Measurements from ENCODE around the gene BTBD1. TPM values are rescaled to one million over a fixed set of nuclear protein-coding genes. Genes with fewer than 3 reads are reported as not detected.
A peak's percentile ranks its signal among the peaks of the same experiment; 100 is the strongest.
"Not testable (repeated sequence)": the region's sequence is repeated elsewhere in the genome, so short reads cannot be mapped to it uniquely, and the experiment has no call there.

Gene BTBD1
- total RNA-seq, 1 experiment from 2014 or later = 80.0 TPM

GRCh38 chr15:83085461-83085860 lies 18.4 kb upstream of the BTBD1 start:
- BruUV-seq (replicated peaks); H3K4me2 ChIP-seq (ENCODE audit: low read length); intact Hi-C loops (cut with micrococcal nuclease); RAD21 ChIA-PET (ENCODE audit: low non-redundant PET in 1 of 2, low total read pairs in 2 of 2, uncharacterized antibody in 2 of 2, unreplicated experiment in 2 of 2); CTCF ChIA-PET; H4K20me1 ChIP-seq (ENCODE audit: insufficient read depth); DNase-seq (ENCODE audit: low read depth, low spot score); H3K4me1 ChIP-seq (ENCODE audit: control insufficient read depth in 1 of 2, insufficient read depth in 2 of 2, low read length in 2 of 2); H3K27me3 ChIP-seq (ENCODE audit: insufficient read depth, low read length); H3K9me2 ChIP-seq (ENCODE audit: insufficient read depth); H3K79me2 ChIP-seq (ENCODE audit: insufficient read depth, low read length); H3K9me3 ChIP-seq (ENCODE audit: control insufficient read depth in 1 of 2, insufficient read depth in 1 of 2, low read depth in 1 of 2, low read length in 2 of 2); H3K9ac ChIP-seq (ENCODE audit: low read length); H3K4me3 ChIP-seq (replicated peaks in 1 of 2; ENCODE audit: low read depth in 1 of 2, low read length in 2 of 2); H3K27ac ChIP-seq (ENCODE audit: low read depth, low read length); POLR2A ChIA-PET; H2AFZ ChIP-seq (ENCODE audit: low read depth, low read length, poor library complexity, severe bottlenecking); H3K36me3 ChIP-seq (ENCODE audit: control insufficient read depth in 1 of 2, insufficient read depth in 2 of 2, low read length in 2 of 2): not testable (repeated sequence)
- peak; percentile 49; the same call in 1 of the 2 replicates for ATAC-seq
- TF ChIP-seq CTCF (IDR thresholded peaks at IDR 0.05 in 2 of 3, conservative IDR thresholded peaks at IDR 0.05 in 1 of 3; ENCODE audit: borderline replicate concordance in 1 of 3, insufficient read depth in 1 of 3, low read depth in 2 of 3, low read length in 2 of 3) = peak in 2 of 3 experiments; percentile 12 to 27; a peak in 1 of 6 replicates

DNA sequence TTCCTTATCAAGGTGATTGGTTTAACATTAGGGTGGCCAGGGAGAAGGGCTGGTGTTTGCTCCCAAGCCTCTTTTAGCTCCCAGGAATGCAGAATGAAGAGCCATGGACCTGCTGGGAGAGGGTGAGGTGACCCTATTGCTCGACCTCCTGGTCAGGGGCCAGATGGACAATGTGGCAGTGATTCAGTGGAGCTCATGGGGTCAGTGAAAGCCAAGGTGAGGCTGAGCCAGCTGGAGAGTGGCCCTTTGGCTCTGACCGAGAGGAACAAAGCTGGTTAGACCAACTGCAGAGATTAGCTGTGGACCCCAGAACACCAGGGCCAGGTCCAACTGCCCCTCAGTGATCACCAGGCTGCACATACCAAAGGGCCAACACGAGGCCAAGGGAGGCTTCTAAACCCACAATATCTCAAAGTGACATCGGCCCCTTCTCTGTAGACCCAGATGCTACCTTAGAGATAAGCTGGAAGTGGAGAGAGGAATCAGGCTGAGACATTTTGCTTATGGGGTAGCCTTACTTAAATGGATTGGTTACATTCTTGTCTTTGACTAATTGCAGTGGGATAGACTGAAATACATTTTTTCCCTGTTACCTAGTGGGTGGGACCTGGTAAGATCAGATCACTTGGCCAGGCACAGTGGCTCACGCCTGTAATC lies 15.8 kb upstream of the BTBD1 start:
- H3K79me2 ChIP-seq (ENCODE audit: insufficient read depth, low read length) = no peaks in the 10 kb centered on the region
- no peak overlapping the region for H3K27ac ChIP-seq (ENCODE audit: low read depth, low read length)
- TF ChIP-seq TCF7L2 (IDR thresholded peaks at IDR 0.05; ENCODE audit: borderline replicate concordance, extremely low read depth, insufficient read depth, insufficient read length) (no peak), JUND (IDR thresholded peaks at IDR 0.05) (no peak), SP1 (IDR thresholded peaks at IDR 0.05; ENCODE audit: low read depth) (no peak), FOSL1 (IDR thresholded peaks at IDR 0.05; ENCODE audit: low read depth) (no peak), ELF1 (IDR thresholded peaks at IDR 0.05; ENCODE audit: borderline replicate concordance, low read depth) (no peak)
- TF ChIP-seq, protein P1, sequence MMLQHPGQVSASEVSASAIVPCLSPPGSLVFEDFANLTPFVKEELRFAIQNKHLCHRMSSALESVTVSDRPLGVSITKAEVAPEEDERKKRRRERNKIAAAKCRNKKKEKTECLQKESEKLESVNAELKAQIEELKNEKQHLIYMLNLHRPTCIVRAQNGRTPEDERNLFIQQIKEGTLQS (IDR thresholded peaks at IDR 0.05) = no peak
- POLR2A ChIA-PET = interaction anchor here (1.4 kb wide), 1 partner anchor 16 kb away, joined by 3 read pairs; the partner anchor contains the start of gene BTBD1
- H3K4me1 ChIP-seq (ENCODE audit: control insufficient read depth in 1 of 2, insufficient read depth in 2 of 2, low read length in 2 of 2) = no peaks in the 10 kb centered on the region
- no peak overlapping the region for H3K9ac ChIP-seq (ENCODE audit: low read length)
- CTCF ChIA-PET = no interaction called here
- H3K27me3 ChIP-seq (ENCODE audit: insufficient read depth, low read length) = no peaks in the 10 kb centered on the region
- DNase-seq (ENCODE audit: low read depth, low spot score) = no peak
- H3K9me2 ChIP-seq (ENCODE audit: insufficient read depth) = no peaks in the 10 kb centered on the region
- H3K36me3 ChIP-seq (ENCODE audit: control insufficient read depth in 1 of 2, insufficient read depth in 2 of 2, low read length in 2 of 2) = no peaks in the 10 kb centered on the region
- RAD21 ChIA-PET (ENCODE audit: low non-redundant PET in 1 of 2, low total read pairs in 2 of 2, uncharacterized antibody in 2 of 2, unreplicated experiment in 2 of 2) = no interaction called here
- H2AFZ ChIP-seq (ENCODE audit: low read depth, low read length, poor library complexity, severe bottlenecking) = no peak overlapping the region
- no peaks in the 10 kb centered on the region for H4K20me1 ChIP-seq (ENCODE audit: insufficient read depth)
- ATAC-seq = no peak
- H3K9me3 ChIP-seq (ENCODE audit: control insufficient read depth in 1 of 2, insufficient read depth in 1 of 2, low read depth in 1 of 2, low read length in 2 of 2) = no peaks in the 10 kb centered on the region
- no TSS peak for BruUV-seq (replicated peaks)
- H3K4me3 ChIP-seq (replicated peaks in 1 of 2; ENCODE audit: low read depth in 1 of 2, low read length in 2 of 2) = no peak overlapping the region
- no peak overlapping the region for H3K4me2 ChIP-seq (ENCODE audit: low read length)
- intact Hi-C loops (cut with micrococcal nuclease) = no loop called here

All from HCT116 (cell line).